ENCODE measurements around the gene ALDH1L1.

Gene ALDH1L1

DNA sequence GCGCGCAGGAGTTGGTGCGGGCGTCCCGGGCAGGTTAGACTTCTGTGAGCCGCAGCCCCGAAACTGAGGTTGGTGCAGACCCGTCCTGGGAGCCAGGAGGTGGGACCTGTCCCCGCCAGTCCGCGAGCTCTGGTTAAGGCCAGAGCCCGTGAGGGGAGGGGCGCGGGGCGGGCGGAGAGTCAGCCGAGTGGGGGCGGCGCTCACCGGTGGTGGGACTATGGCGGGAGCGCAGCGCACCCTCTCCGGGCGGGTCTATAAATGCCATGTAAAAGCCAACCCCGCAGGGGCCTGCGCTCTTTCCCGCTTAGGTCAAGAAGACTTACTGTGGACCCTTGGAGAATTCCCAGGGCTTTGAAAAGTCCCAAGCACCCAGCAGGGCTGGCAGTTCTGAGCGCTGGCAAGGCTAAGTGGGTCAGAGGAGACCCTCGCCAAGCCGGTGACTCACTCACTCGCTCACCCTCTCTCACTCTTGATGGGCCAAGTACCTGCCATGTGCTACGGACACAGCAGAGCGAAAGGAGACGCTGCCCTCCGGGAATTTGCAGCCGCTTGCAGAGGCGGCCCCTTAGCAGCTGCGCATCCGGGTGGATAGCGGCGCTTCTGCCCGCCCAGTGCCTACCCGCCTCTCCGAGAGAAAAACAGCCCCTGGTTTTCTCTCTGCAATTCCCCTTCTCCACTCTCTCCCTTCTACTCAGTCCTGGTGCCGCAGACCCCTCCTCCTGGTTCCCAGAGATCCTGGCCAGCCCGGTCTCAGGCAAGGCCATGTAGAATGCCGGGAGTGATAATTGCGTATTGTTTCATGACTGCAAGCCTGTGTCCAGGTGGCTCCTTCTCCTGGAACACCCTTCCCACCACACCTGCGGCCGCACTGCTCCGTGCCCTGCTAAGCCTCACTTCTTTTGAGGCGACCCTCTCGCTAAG lies at the start of gene ALDH1L1:
ALDH1L1 (minus strand) TSS at position 110 of the 921 bp plus-strand sequence. CDS start 19,607 bp downstream, outside the sequence.
- no peak for DNase-seq

- DNase-seq, result no peak
Observed at GRCh38 chr3:126226374-126226773, 46.0 kb upstream of the ALDH1L1 start.

GRCh38 chr3:126216416-126216815 lies 36.0 kb upstream of the ALDH1L1 start:
- DNase-seq, result no peak

DNA sequence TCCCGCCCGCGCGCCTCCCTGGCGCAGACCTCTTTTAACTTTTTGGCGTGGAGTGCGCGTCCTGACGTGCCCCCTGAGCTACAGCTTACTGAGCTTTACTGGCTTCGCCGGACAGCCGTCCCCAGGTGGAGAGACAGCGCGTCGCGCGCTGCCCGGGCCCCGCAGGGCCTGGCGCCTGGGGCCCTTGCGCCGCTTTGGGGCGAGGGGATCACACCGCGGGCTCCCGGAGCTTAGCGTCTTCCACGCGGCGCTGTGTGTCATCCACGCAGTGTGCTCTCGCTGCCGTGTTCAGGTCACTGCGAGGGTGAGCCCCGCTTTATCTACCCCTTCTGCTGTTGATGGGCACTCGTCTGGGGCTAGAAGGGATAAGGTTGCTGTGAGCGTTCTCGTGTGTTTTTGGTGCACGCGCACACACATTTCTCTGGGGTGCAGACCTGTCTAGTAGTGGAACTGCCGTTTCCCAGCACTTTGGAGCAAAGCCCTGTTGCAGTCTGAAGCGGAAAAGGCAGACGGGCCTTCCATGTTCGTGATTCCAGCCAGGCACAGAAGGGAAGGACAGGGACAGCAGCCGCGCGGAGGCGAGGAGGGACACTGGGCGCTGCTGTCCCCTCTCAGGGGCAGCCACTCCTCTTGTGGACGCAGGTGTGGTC lies 33.1 kb upstream of the ALDH1L1 start:
- DNase-seq, result no peak

GRCh38 chr3:126212620-126213378 lies 32.4 kb upstream of the ALDH1L1 start:
- DNase-seq, result peak; percentile 10

- DNase-seq, result no peak
Observed at GRCh38 chr3:126212250-126212619, 31.8 kb upstream of the ALDH1L1 start.

DNA sequence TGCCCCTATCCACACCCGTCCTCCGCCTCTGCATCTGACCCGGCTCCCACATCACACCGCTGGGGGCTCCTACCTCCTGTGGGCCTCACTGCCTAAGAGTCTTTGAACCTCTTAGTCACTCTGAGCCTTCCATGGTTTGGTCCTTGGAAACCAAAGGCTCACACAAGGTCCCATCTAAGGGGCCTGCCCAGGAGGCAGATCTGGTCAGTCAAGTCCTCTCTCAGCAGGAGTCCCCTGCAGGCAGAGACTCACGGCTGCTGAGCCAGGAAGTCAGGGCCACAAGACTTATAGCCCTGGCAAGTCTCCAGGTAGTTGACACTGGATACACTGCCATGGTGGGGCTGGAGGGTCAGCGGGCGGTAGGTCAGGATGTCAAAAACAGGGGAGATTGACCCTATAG lies 31.2 kb upstream of the ALDH1L1 start:
- no peak for DNase-seq

GRCh38 chr3:126210606-126211005 lies 30.2 kb upstream of the ALDH1L1 start:
- DNase-seq, result no peak

DNA sequence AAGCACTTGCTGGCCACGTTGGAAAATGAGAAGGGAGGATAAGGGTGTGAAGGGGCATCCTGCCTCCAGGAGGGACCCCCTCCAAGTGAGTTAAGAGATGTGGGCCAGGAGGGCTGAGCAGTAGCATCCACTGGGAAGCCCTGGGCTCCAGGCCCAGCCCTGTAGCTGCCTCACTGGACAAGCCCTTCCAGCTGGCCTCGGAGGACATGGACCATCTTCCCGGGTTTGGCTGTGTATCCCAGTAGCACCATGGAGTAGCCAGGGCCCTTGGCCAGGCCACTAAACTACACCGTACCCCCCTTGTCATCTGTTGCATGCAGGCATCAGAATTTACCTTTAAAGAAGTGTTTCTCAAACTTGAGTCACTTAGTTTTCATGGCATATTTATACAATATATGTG lies 29.4 kb upstream of the ALDH1L1 start:
- DNase-seq, result no peak

DNA sequence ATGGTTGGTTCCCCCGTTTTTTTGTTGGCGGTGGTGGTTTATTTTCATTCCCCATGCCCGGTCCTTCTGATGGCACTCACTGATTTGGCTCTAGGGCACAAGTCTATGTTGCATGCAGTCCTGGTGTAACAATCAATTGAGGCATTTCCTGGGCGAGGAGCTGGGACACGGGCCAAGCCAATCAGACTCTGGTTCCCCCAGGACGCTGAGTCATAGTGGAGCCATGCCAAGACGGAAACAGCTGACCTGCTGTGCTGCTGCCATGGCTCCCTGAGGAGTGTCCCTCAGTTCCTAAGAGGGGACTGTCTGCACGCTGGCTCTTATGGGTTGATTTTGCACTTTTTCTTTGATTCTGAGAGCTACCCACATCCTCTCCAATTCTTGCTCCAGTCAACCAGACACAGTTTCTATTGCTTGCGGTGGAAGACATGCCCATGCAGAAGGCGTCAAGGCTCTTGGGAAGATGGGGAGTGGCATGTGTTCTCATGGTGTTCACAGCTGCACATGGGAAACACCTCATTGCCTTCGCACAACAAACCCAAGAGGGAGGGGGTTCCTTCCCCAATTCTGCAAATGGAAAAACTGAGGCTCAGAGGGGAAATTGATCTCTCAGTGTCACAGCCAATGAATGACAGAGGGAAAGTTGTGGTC lies 28.3 kb upstream of the ALDH1L1 start:
- DNase-seq, result peak; percentile 45

DNA sequence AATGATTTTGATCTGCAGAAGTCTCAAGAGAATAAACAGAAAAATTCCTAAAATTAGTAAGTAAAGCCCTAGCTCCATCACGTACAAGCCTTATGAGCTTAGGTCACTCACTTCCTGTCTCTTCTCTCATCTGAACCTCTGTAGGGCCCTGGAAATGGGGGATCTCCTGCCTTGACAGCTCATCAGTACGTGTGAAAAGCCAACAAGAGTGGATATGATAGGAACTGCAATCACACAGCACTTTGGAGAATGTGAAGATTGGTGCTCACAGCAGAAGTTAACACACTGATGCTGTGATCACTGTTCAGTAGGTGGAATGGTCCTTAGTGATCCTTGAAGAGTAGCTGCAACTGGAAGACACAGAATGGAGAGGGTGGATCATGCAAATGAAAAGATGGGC lies 27.8 kb upstream of the ALDH1L1 start:
- DNase-seq, result no peak

DNA sequence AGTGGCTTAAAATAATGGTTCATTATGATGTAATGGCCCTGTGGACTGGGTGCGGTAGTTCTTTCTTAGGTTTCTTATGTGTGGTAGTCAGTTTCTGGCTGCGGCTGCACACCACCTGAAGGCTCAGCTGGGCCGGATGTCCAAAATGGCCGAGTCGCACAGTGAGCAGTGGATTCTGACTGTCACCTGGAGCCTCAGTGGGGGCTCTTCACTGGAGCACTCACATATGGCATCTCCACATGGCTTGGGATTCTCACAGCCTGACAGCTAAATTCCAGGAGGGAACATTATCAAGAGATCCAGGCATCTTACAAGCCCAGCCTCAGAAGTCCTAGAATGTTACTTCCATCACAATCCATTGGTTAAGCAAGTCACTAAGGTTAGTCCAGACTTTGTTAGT lies 26.8 kb upstream of the ALDH1L1 start:
- no peak for DNase-seq

DNA sequence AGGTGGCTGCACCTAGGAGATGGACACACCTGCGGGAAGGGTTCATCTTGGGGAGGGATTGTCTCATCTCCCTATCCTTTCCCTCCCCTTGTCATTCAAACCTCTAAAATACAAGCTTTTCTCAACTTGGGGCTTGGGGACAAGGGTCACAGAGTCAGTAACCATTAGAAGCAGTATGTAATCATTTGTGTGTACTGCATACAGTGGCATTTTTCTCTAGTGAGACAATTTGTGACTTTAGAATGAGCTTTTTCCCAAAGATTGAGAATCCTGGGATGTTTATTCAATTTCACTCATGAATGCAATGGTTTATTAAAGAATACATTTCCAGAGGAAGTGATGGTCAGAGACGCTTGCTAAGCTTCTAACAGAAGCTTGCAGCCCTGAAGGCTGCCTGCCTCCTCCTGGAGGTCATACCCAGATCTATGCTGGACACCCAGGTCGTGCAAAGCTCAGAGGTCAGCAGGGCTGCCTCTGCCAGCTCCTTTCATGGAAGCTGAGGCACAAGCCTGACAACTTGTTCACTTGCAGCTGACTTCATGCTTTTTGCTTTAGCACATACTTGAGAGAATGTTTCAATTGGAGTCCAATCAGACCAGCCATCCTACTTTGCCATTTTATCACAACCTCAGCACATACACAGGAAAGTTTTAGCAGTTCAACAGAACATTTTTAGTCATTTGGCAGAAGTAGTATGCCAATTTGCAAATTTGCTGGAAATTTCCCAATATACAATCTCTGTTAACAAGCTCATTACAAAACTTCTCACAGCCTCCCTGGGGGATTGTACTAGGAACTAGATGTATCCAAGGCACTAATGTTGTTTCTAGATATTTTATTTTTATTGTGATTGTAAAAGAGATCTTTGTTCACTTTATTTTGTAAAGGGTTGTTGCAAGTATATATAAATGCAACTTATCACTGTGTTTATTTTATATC lies 25.6 kb upstream of the ALDH1L1 start:
- no peak for DNase-seq

DNA sequence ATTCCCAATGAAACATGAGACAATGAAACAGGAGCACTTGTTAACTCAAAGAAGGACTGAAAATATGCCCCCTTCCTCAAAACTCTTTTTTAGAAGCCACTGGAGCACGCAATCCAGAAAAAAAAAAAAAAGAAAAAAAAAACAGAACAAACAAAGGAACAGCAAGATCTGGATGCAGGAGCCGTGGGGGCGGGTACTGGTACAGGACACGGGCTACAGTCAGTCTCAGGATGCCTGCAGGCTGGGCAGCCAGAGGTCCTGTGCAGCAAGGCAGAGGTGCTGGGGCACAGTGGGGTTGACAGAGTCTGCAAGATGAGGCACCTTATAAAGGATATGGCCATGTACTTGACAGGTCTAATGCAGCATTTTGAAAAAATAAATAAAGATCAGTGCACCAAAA lies 22.3 kb upstream of the ALDH1L1 start:
- no peak for DNase-seq

DNA sequence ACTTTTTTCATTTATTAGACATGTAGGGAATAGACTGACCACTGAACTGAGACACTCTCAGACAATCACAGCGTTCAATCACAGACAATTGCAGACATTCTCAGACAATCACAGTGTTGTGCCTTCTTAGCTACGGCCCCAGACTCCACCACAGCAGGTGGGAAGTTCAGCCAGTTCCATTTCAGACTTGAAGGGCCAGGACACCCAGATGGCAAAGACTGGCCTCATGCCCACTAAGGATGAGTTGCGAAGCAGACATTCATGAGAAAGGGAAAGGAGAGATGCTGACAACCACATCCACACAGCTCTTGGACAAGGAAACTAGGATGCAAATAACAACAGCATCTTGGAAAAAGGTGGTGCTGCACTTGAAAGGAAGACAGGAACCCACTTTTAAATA lies 21.9 kb upstream of the ALDH1L1 start:
- no peak for DNase-seq

- DNase-seq, result no peak
Observed at GRCh38 chr3:126201168-126201567, 20.8 kb upstream of the ALDH1L1 start.

GRCh38 chr3:126200534-126200933 lies 20.1 kb upstream of the ALDH1L1 start:
- no peak for DNase-seq

DNA sequence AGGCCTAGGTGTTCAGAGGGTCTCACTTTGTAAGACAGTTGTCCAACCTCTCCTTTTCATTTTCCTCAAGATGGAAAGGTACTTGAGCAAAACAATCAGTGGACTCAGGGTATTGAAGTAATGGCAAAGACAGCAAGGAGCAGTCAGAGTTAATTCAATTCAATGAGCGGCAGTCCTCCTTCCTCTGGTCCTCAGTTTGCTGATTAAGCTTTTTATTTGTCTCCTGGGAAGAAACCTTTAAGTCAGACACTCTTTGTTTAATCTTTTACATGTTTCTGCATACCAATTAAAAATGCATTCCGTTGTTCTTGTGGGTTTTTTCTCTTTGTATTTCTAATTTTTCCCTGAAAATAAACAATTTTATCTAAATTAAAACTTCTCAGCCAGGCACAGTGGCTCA lies 18.9 kb upstream of the ALDH1L1 start:
- no peak for DNase-seq

DNA sequence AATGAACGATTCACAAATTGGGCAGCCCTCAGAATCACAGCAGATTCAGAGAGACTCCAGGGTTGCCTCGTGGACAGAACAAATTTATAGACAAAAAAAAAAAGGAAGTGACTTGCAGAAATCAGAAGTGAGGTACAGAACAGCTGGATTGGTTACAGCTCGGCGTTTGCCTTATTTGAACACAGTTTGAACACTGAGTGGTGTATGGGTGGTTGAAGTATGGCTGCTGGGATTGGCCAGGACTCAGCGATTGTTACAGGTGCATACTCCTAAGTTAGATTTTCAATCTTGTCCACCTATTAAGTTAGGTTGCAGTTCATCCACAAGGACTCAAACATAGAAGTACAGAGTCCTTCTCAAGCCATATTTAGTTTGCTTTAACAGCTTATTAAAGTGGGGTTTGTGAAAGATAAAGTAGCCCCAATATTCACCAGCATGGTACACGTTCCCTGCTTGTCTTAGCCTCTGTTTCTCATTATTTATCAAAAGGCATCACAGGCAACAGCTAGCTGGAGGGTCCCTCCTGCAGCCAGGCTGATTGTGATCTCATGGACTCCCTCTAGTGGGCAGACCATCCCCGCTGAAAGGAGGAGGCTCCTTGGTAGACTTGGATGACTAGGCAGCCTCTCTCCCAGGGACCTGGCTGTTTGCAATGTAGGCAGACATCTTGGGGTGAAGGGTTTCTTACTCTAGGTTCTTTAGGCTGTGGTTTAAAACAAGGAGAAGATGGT lies 17.6 kb upstream of the ALDH1L1 start:
- DNase-seq, result peak; percentile 40

GRCh38 chr3:126197343-126197742 lies 17.0 kb upstream of the ALDH1L1 start:
- DNase-seq, result no peak

DNA sequence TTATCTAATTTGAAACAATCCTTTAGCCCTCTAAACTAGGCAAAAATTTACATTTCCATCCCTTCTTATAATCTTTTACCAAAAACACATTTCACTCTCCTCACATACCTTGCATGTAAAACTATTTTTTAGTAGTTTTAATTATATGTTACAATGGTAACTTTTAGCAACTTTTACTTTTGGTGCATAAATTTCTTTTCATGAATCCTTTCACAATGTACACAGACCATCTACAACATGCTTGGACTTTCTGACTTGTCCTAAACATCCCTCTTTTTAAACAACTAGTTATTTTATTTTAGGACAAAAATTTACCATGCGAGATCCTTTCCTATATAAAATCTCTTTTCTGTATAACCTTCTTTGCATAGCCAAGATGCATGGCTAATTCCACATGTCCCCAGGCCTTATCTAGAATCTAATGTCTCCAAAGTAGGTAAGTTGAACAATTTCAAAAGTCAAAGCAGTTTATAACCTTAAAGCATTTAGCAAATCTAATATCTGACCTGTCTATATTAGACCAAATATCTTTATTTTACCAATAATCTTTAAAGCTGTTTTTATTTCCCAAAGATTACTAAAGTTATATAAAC lies 14.4 kb upstream of the ALDH1L1 start:
- no peak for DNase-seq
